Stomach (tissue), 9 donors: ENCODE measurements around the gene AGPAT4. TPM values are rescaled to one million over a fixed set of nuclear protein-coding genes. Genes with fewer than 3 reads are reported as not detected.
"Not testable (repeated sequence)": the region's sequence is repeated elsewhere in the genome, so short reads cannot be mapped to it uniquely, and the experiment has no call there.

ENCODE experiments used
- DNase-seq, 2 donors: peaks; one replicate each; pipeline versions ENCODE4 v3.0.0 to v3.0.0-alpha.2; 2013 to 2019
- H3K27ac ChIP-seq, 5 donors: fragments of 200-600 bp in 4 of 5; sonication (generic) in 4 of 5; one replicate each; pipeline ENCODE4 v1.5.1; 2013 to 2019; ENCODE audit warnings: mild to moderate bottlenecking in 1 of 5, moderate library complexity in 1 of 5
- H3K27me3 ChIP-seq, 3 donors: fragments of 200-600 bp; sonication (generic); one replicate each; pipeline ENCODE4 v1.5.1; 2017 to 2019; ENCODE audit warnings: mixed run types in 1 of 3
- H3K36me3 ChIP-seq, 4 donors: fragments of 200-600 bp; sonication (generic); 1 replicate in 3 of 4; 2 replicates in 1 of 4; pipeline ENCODE4 v1.5.1; 2016 to 2019
- H3K4me1 ChIP-seq, 4 donors: fragments of 200-600 bp; sonication (generic); one replicate each; pipeline ENCODE4 v1.5.1; 2016 to 2019
- H3K4me3 ChIP-seq, 4 donors: fragments of 200-600 bp; sonication (generic) in 3 of 4; one replicate each; pipeline ENCODE4 v1.5.1; 2016 to 2019; ENCODE audit warnings: mild to moderate bottlenecking in 1 of 4
- H3K9me3 ChIP-seq, 4 donors: fragments of 200-600 bp; sonication (generic); one replicate each; pipeline ENCODE4 v1.5.1; 2016 to 2019
- CTCF ChIP-seq, 7 experiments: fragments of 450-650 bp in 4 of 7; fragments of 200-600 bp in 3 of 7; sonication (generic) in 3 of 7; IDR thresholded peaks; one replicate each; pipeline ENCODE4 v1.5.1; 2016 to 2019; ENCODE audit warnings: antibody characterized with exemption in 7 of 7, control low read depth in 2 of 7, mild to moderate bottlenecking in 1 of 7
- EP300 ChIP-seq: sonication (generic); formaldehyde crosslinking; IDR thresholded peaks from one replicate; pipeline ENCODE4 v1.6.1; 2017; ENCODE audit warnings: antibody characterized with exemption
- POLR2A ChIP-seq, 4 donors: fragments of 450-650 bp; IDR thresholded peaks; one replicate each; pipeline ENCODE4 v1.6.1; 2016; ENCODE audit warnings: antibody characterized with exemption in 4 of 4, control low read depth in 2 of 4, mild to moderate bottlenecking in 1 of 4, moderate library complexity in 1 of 4
- POLR2AphosphoS5 ChIP-seq, 3 donors: sonication (generic); formaldehyde crosslinking; IDR thresholded peaks; one replicate each; pipeline ENCODE4 v1.6.1; 2016; ENCODE audit warnings: antibody characterized with exemption in 3 of 3
- WGBS, 5 donors: extraction: QIAGEN DNeasy Blood & Tissue Kit in 3 of 5; methylation state at CpG; one replicate each; pipeline versions ENCODE4 v1.1.5 to v1.1.7; 2013 to 2018; 5-methylcytosine and 5-hydroxymethylcytosine counted together
- intact Hi-C: fragments of 100-400 bp; cut with DNase I; formaldehyde crosslinking; loops from one replicate; pipeline ENCODE4 v1.15.1; 2023; ENCODE audit warnings: low total_unique reads
- polyA plus RNA-seq, 3 donors: library from polyadenylated mRNA; stranded (reverse); fragments of 200-250 nt; gene quantifications; one replicate each; pipeline ENCODE4 v1.2.3, GENCODE V29; 2013
- total RNA-seq, 5 donors: library from RNA; depleted of rRNA; stranded (reverse); fragments of >200 nt; gene quantifications; one replicate each; pipeline versions ENCODE4 v1.1.0 to v1.2.3, GENCODE V29; 2014 to 2016
- donor health status: healthy with polysubstance abuse.
- donor health status: Bipolar disorder and iron deficiency.
- donor health status: healthy.

Gene AGPAT4
- total and polyA plus RNA-seq, 8 donors, result 0.46 to 15.8 (median 1.0) TPM

GRCh38 chr6:161188547-161189465, 85.1 kb downstream of the AGPAT4 start:
- WGBS, 5 donors, result 91 to 95% (median 94%) methylated on average over 19 of the region's 19 CpGs
- no peak overlapping the region for H3K27ac ChIP-seq

GRCh38 chr6:161186173-161186769, 87.6 kb downstream of the AGPAT4 start:
- intact Hi-C loops, result no loop called here
- H3K4me1 ChIP-seq, result no peaks in the 10 kb centered on the region
- H3K4me3 ChIP-seq, result no peak overlapping the region
- H3K36me3 ChIP-seq, result no peaks in the 10 kb centered on the region
- H3K27ac ChIP-seq, result no peak overlapping the region
- no peak for DNase-seq
- H3K9me3 ChIP-seq, result no peaks in the 10 kb centered on the region
- TF ChIP-seq POLR2AphosphoS5 (IDR thresholded peaks at IDR 0.05) (no peak), EP300 (no peak), POLR2A (IDR thresholded peaks at IDR 0.05) (no peak), CTCF (IDR thresholded peaks at IDR 0.05) (no peak)
- WGBS, 5 donors, result 78 to 92% (median 86%) methylated on average over 17 of the region's 17 CpGs
- H3K27me3 ChIP-seq, result no peaks in the 10 kb centered on the region

More at GRCh38 chr6:161188547-161189465, 85.1 kb downstream of the AGPAT4 start:
- Histone ChIP-seq H3K4me1 (no peaks in the 10 kb centered on the region), H3K4me3 (no peak overlapping the region), H3K36me3 (no peaks in the 10 kb centered on the region), H3K9me3 (no peaks in the 10 kb centered on the region), H3K27me3 (no peaks in the 10 kb centered on the region)
- intact Hi-C loops, result no loop called here
- DNase-seq, result no peak
- no peak for TF ChIP-seq POLR2AphosphoS5 (IDR thresholded peaks at IDR 0.05)
- TF ChIP-seq POLR2A (IDR thresholded peaks at IDR 0.05), result no peak
- no peak for TF ChIP-seq EP300
- no peak for TF ChIP-seq CTCF (IDR thresholded peaks at IDR 0.05)

GRCh38 chr6:161181121-161181520, 92.7 kb downstream of the AGPAT4 start:
- TF ChIP-seq EP300 (no peak), POLR2AphosphoS5 (IDR thresholded peaks at IDR 0.05) (no peak), POLR2A (IDR thresholded peaks at IDR 0.05) (no peak), CTCF (IDR thresholded peaks at IDR 0.05) (no peak)
- 80 to 93% (median 92%) methylated on average over 8 of the region's 8 CpGs for WGBS, 5 donors
- no peaks in the 10 kb centered on the region for H3K4me1 ChIP-seq

GRCh38 chr6:161178155-161178554, 95.7 kb downstream of the AGPAT4 start:
- H3K4me1 ChIP-seq, DNase-seq, H3K36me3 ChIP-seq, H3K27me3 ChIP-seq, intact Hi-C loops, H3K27ac ChIP-seq, H3K4me3 ChIP-seq: not testable (repeated sequence)
- peaks cover 0 to 15% (median 7%) of the 10 kb centered on the region in 4 donors for H3K9me3 ChIP-seq
- WGBS, 5 donors, result 92 to 98% (median 96%) methylated on average over 14 of the region's 14 CpGs

More at GRCh38 chr6:161181121-161181520, 92.7 kb downstream of the AGPAT4 start:
- H3K27me3 ChIP-seq, result no peaks in the 10 kb centered on the region
- no peak overlapping the region for H3K4me3 ChIP-seq
- H3K36me3 ChIP-seq, result peaks cover 0 to 7% (median 0%) of the 10 kb centered on the region in 4 donors
- H3K9me3 ChIP-seq, result peaks cover 0 to 15% (median 7%) of the 10 kb centered on the region in 4 donors
- intact Hi-C loops, result no loop called here
- no peak for DNase-seq
- no peak overlapping the region for H3K27ac ChIP-seq

- 92 to 100% (median 93%) methylated on average over 3 of the region's 3 CpGs for WGBS, 5 donors
- peaks cover 0 to 15% (median 7%) of the 10 kb centered on the region in 4 donors for H3K9me3 ChIP-seq
- H3K36me3 ChIP-seq, DNase-seq, H3K27me3 ChIP-seq, H3K4me1 ChIP-seq, H3K4me3 ChIP-seq, intact Hi-C loops, H3K27ac ChIP-seq: not testable (repeated sequence)
These were observed 97.4 kb downstream of the AGPAT4 start for GRCh38 chr6:161176428-161176827.

GRCh38 chr6:161172769-161173168, 101.1 kb downstream of the AGPAT4 start:
- intact Hi-C loops, H3K27ac ChIP-seq: not testable (repeated sequence)

More at GRCh38 chr6:161172769-161173168, 101.1 kb downstream of the AGPAT4 start:
- 0% methylated on average over 1 of the region's 1 CpG for WGBS, 5 donors
- not testable (repeated sequence) for H3K4me3 ChIP-seq, H3K4me1 ChIP-seq, DNase-seq, H3K36me3 ChIP-seq, H3K9me3 ChIP-seq, H3K27me3 ChIP-seq
